DOHH2 (cell line): Measurements from ENCODE around the gene PTCD3.

ENCODE experiments used
- H3F3A ChIP-seq: fragments of 200-600 bp; sonication (generic), shearing (Covaris generic); 2 replicates; pipeline ENCODE4 v1.6.0; 2016; ENCODE audit warnings: antibody characterized with exemption, mild to moderate bottlenecking; ENCODE audit not compliant: control insufficient read depth, insufficient read depth
- H3K27ac ChIP-seq: fragments of 200-600 bp; sonication (generic); 2 replicates; pipeline ENCODE4 v1.5.1; 2014; ENCODE audit warnings: low read depth, mild to moderate bottlenecking, low read length, moderate library complexity
- H3K27me3 ChIP-seq: fragments of 200-600 bp; sonication (generic); 2 replicates; pipeline ENCODE4 v1.6.1; 2014; ENCODE audit warnings: mild to moderate bottlenecking, low read length, mixed read lengths; ENCODE audit not compliant: control insufficient read depth
- H3K36me3 ChIP-seq: fragments of 200-600 bp; sonication (generic); 2 replicates; pipeline ENCODE4 v1.6.1; 2014; ENCODE audit warnings: mild to moderate bottlenecking, low read length, moderate library complexity, mixed read lengths; ENCODE audit not compliant: control insufficient read depth
- H3K4me1 ChIP-seq: fragments of 200-600 bp; sonication (generic); 2 replicates; pipeline ENCODE4 v1.6.1; 2014; ENCODE audit warnings: mild to moderate bottlenecking, low read length, mixed read lengths; ENCODE audit not compliant: control insufficient read depth
- H3K4me2 ChIP-seq: fragments of 200-600 bp; sonication (generic); 2 replicates; pipeline ENCODE4 v1.6.0; 2014; ENCODE audit warnings: mild to moderate bottlenecking, low read length, moderate library complexity
- H3K4me3 ChIP-seq: fragments of 200-600 bp; sonication (generic); 2 replicates; pipeline ENCODE4 v1.5.1; 2014; ENCODE audit warnings: mild to moderate bottlenecking, low read length, mixed read lengths
- H3K79me2 ChIP-seq: fragments of 200-600 bp; sonication (generic); 2 replicates; pipeline ENCODE4 v1.6.1; 2014; ENCODE audit warnings: mild to moderate bottlenecking, low read length, mixed read lengths; ENCODE audit not compliant: control insufficient read depth
- H3K9me2 ChIP-seq: fragments of 200-600 bp; sonication (generic); replicated peaks from 2 replicates; pipeline ENCODE4 v1.6.1; 2014; ENCODE audit warnings: mild to moderate bottlenecking, low read length, mixed read lengths; ENCODE audit not compliant: control insufficient read depth
- H3K9me3 ChIP-seq: fragments of 200-600 bp; sonication (generic); 2 replicates; pipeline ENCODE4 v1.6.1; 2014; ENCODE audit warnings: antibody characterized with exemption, low read length, mixed read lengths; ENCODE audit not compliant: control insufficient read depth, insufficient read depth
- H4K20me1 ChIP-seq: fragments of 200-600 bp; sonication (generic); 2 replicates; pipeline ENCODE4 v1.6.0; 2014; ENCODE audit warnings: low read depth, mild to moderate bottlenecking, antibody characterized with exemption, low read length, moderate library complexity; ENCODE audit not compliant: control insufficient read depth, insufficient read depth
- CTCF ChIP-seq: fragments of 200-600 bp; sonication (generic); IDR thresholded peaks from one replicate; pipeline ENCODE4 v1.5.1; 2014; ENCODE audit warnings: antibody characterized with exemption, mild to moderate bottlenecking, low read depth, low read length; ENCODE audit not compliant: poor library complexity, severe bottlenecking
- EZH2phosphoT487 ChIP-seq: fragments of 200-600 bp; sonication (generic); IDR thresholded peaks from 2 replicates; pipeline ENCODE4 v1.6.1; 2017; ENCODE audit warnings: borderline replicate concordance, mild to moderate bottlenecking, antibody characterized with exemption, low read length, moderate library complexity, mixed read lengths

Gene PTCD3

GRCh38 chr2:86068136-86068588 lies 37.9 kb upstream of the PTCD3 start:
- peaks cover 96% of the 10 kb centered on the region for H3K36me3 ChIP-seq
- H3K4me3 ChIP-seq: no peak overlapping the region
- no peak for TF ChIP-seq EZH2phosphoT487
- no peak for TF ChIP-seq CTCF
- H3K4me1 ChIP-seq: no peaks in the 10 kb centered on the region
- H3K27ac ChIP-seq: no peak overlapping the region
- H4K20me1 ChIP-seq: no peaks in the 10 kb centered on the region
- H3K79me2 ChIP-seq: no peaks in the 10 kb centered on the region
- no peak overlapping the region for H3K4me2 ChIP-seq
- H3K9me2 ChIP-seq: no peaks in the 10 kb centered on the region
- H3K9me3 ChIP-seq: no peaks in the 10 kb centered on the region
- H3K27me3 ChIP-seq: no peaks in the 10 kb centered on the region
- no peaks in the 10 kb centered on the region for H3F3A ChIP-seq

DNA sequence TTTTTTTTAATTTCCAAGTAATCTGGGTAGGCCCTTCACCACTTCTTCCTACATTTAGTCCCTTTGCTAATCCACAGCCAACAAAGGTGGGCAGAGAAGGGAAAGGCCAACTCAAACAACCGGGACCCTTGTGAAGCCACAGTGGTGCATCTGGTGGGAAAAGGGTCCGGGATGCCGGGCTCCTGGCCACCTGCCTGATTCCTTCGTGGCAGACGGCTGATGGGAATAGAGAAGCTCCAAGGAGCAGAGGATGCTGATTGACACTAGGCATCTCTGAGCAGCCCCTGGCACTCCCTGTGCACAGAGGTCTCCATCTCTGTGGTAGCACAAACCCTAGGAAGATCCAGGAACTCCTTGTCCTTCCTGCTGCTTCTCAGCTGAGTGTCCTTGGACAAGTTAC lies 37.4 kb upstream of the PTCD3 start:
- Histone ChIP-seq H3K9me2 (no peaks in the 10 kb centered on the region), H3K79me2 (no peaks in the 10 kb centered on the region), H3K4me1 (no peaks in the 10 kb centered on the region), H3K36me3 (peaks cover 96% of the 10 kb centered on the region), H3K9me3 (no peaks in the 10 kb centered on the region), H4K20me1 (no peaks in the 10 kb centered on the region), H3K27me3 (no peaks in the 10 kb centered on the region), H3F3A (no peaks in the 10 kb centered on the region), H3K27ac (no peak overlapping the region), H3K4me2 (no peak overlapping the region), H3K4me3 (no peak overlapping the region)
- no peak for TF ChIP-seq EZH2phosphoT487

DNA sequence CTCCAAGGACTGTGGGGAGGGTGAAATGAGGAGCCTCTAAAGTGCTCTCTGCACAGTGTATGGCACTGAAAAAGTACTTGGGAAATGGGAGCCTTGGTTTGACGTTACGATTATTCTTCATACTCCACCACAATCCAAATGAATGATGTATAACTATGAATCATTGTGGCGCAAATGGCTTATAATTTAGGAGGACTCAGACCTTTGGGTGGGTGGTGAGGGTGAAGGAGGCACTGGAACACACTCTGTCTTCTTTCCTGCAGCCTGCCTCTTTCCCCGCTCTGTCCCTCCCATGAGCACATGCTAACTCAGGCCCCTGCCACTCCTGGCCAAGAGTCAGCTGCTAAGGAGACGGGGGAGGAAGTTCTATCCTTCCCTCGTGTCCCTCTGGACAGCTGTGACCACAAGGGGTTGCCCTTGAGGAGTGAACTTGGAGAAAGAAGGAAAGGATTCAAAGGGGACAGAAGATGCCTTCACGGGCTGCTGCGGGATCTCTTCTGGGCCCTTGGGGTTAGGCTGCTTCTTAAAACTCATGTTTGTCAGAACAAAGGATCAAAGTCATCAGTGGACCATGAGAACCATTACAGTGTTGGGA lies 36.8 kb upstream of the PTCD3 start:
- no peak overlapping the region for H3K27ac ChIP-seq

More for the DNA sequence above, 36.8 kb upstream of the PTCD3 start:
- H3K27me3 ChIP-seq: no peaks in the 10 kb centered on the region
- TF ChIP-seq EZH2phosphoT487 (no peak), CTCF (no peak)
- no peak overlapping the region for H3K4me2 ChIP-seq
- peaks cover 96% of the 10 kb centered on the region for H3K36me3 ChIP-seq
- H3K4me3 ChIP-seq: no peak overlapping the region
- H3K79me2 ChIP-seq: no peaks in the 10 kb centered on the region
- H3F3A ChIP-seq: no peaks in the 10 kb centered on the region
- no peaks in the 10 kb centered on the region for H4K20me1 ChIP-seq
- no peaks in the 10 kb centered on the region for H3K4me1 ChIP-seq
- H3K9me2 ChIP-seq: no peaks in the 10 kb centered on the region
- no peaks in the 10 kb centered on the region for H3K9me3 ChIP-seq
